HG02763 (cell line): ENCODE measurements around the gene SEMA7A.

Experiments used
- ATAC-seq: cut with Tn5 transposase; IDR thresholded peaks from one replicate; pipeline ENCODE4 v1.9.1; 2021; ENCODE audit warnings: mild to moderate bottlenecking, moderate library complexity; ENCODE audit not compliant: unreplicated experiment

Gene SEMA7A

GRCh38 chr15:74431116-74431515, 2.6 kb downstream of the SEMA7A start:
- no peak for ATAC-seq

GRCh38 chr15:74430510-74430951, 3.2 kb downstream of the SEMA7A start:
- ATAC-seq, result no peak

GRCh38 chr15:74429781-74430400, 3.9 kb downstream of the SEMA7A start:
- ATAC-seq, result no peak

GRCh38 chr15:74428970-74429780, 4.6 kb downstream of the SEMA7A start:
- ATAC-seq, result no peak

GRCh38 chr15:74428442-74428787, 5.3 kb downstream of the SEMA7A start:
- ATAC-seq, result no peak

- no peak for ATAC-seq
These were observed 5.9 kb downstream of the SEMA7A start for GRCh38 chr15:74427607-74428441.

GRCh38 chr15:74426404-74427281, 7.1 kb downstream of the SEMA7A start:
- no peak for ATAC-seq

- no peak for ATAC-seq
These were observed 8.1 kb downstream of the SEMA7A start for GRCh38 chr15:74425630-74426029.

- no peak for ATAC-seq
These were observed 8.7 kb downstream of the SEMA7A start for GRCh38 chr15:74424901-74425528.

GRCh38 chr15:74423431-74424257, 10.1 kb downstream of the SEMA7A start:
- ATAC-seq, result no peak

- ATAC-seq, result no peak
These were observed 10.9 kb downstream of the SEMA7A start for GRCh38 chr15:74422652-74423430.

GRCh38 chr15:74422265-74422651, 11.5 kb downstream of the SEMA7A start:
- no peak for ATAC-seq

GRCh38 chr15:74421302-74422245, 12.2 kb downstream of the SEMA7A start:
- ATAC-seq, result no peak

GRCh38 chr15:74420193-74420905, 13.4 kb downstream of the SEMA7A start:
- no peak for ATAC-seq

- ATAC-seq, result no peak
These were observed 14.3 kb downstream of the SEMA7A start for GRCh38 chr15:74419432-74419831.

GRCh38 chr15:74418575-74419338, 15.0 kb downstream of the SEMA7A start:
- ATAC-seq, result no peak
